GM23338 (cell line): ENCODE results near the gene SLC15A5.

Experiments used
- CREB1 ChIP-seq: fragments of 250-450 bp; sonication (Bioruptor Pico); IDR thresholded peaks from 2 replicates; pipeline ENCODE4 v1.5.0; 2020; ENCODE audit warnings: low read depth, mild to moderate bottlenecking, moderate library complexity
- EZH2 ChIP-seq: fragments of 200-600 bp; sonication (generic); IDR thresholded peaks from one replicate; pipeline ENCODE4 v1.8.0; 2017; ENCODE audit warnings: antibody characterized with exemption, mild to moderate bottlenecking, low read depth; ENCODE audit not compliant: unreplicated experiment
- EZH2phosphoT487 ChIP-seq: fragments of 200-600 bp; sonication (generic); IDR thresholded peaks from one replicate; pipeline ENCODE4 v1.8.1; 2018; ENCODE audit warnings: antibody characterized with exemption; ENCODE audit not compliant: unreplicated experiment
- JUNB ChIP-seq: IDR thresholded peaks from one replicate; pipeline ENCODE4 v1.6.1; 2016; ENCODE audit warnings: antibody characterized with exemption; ENCODE audit not compliant: unreplicated experiment
- NANOG ChIP-seq: IDR thresholded peaks from 2 replicates; pipeline ENCODE4 v1.6.1; 2016; ENCODE audit warnings: antibody characterized with exemption, borderline replicate concordance
- POLR2AphosphoS5 ChIP-seq: IDR thresholded peaks from 2 replicates; pipeline ENCODE4 v1.6.1; 2016; ENCODE audit warnings: antibody characterized with exemption, low read depth
- STAT1 ChIP-seq: IDR thresholded peaks from one replicate; pipeline ENCODE4 v1.6.1; 2016; ENCODE audit warnings: antibody characterized with exemption; ENCODE audit not compliant: unreplicated experiment
- TF ChIP-seq, protein P1 (sequence below): IDR thresholded peaks from one replicate; pipeline ENCODE4 v1.6.1; 2018; ENCODE audit warnings: antibody characterized with exemption; ENCODE audit not compliant: unreplicated experiment
- TF ChIP-seq, protein P2 (sequence below), 2 experiments: fragments of 200-600 bp in 1 of 2; sonication (generic) in 1 of 2; conservative IDR thresholded peaks; 2 replicates each; pipeline versions ENCODE4 v1.5.1 to v1.6.1; 2016 to 2017; ENCODE audit warnings: antibody characterized with exemption in 2 of 2, low read depth in 2 of 2, mild to moderate bottlenecking in 2 of 2, moderate library complexity in 1 of 2
- TF ChIP-seq, protein P3 (sequence below): IDR thresholded peaks from 2 replicates; pipeline ENCODE4 v1.6.1; 2016; ENCODE audit warnings: antibody characterized with exemption
- TF ChIP-seq, protein P4 (sequence below): fragments of 250-450 bp; sonication (Bioruptor Pico); IDR thresholded peaks from 2 replicates; pipeline ENCODE4 v1.5.0; 2020; ENCODE audit warnings: mild to moderate bottlenecking, moderate library complexity

- TF ChIP-seq EZH2: no peak
- TF ChIP-seq, protein P1, sequence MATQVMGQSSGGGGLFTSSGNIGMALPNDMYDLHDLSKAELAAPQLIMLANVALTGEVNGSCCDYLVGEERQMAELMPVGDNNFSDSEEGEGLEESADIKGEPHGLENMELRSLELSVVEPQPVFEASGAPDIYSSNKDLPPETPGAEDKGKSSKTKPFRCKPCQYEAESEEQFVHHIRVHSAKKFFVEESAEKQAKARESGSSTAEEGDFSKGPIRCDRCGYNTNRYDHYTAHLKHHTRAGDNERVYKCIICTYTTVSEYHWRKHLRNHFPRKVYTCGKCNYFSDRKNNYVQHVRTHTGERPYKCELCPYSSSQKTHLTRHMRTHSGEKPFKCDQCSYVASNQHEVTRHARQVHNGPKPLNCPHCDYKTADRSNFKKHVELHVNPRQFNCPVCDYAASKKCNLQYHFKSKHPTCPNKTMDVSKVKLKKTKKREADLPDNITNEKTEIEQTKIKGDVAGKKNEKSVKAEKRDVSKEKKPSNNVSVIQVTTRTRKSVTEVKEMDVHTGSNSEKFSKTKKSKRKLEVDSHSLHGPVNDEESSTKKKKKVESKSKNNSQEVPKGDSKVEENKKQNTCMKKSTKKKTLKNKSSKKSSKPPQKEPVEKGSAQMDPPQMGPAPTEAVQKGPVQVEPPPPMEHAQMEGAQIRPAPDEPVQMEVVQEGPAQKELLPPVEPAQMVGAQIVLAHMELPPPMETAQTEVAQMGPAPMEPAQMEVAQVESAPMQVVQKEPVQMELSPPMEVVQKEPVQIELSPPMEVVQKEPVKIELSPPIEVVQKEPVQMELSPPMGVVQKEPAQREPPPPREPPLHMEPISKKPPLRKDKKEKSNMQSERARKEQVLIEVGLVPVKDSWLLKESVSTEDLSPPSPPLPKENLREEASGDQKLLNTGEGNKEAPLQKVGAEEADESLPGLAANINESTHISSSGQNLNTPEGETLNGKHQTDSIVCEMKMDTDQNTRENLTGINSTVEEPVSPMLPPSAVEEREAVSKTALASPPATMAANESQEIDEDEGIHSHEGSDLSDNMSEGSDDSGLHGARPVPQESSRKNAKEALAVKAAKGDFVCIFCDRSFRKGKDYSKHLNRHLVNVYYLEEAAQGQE: no peak
- TF ChIP-seq, protein P2, sequence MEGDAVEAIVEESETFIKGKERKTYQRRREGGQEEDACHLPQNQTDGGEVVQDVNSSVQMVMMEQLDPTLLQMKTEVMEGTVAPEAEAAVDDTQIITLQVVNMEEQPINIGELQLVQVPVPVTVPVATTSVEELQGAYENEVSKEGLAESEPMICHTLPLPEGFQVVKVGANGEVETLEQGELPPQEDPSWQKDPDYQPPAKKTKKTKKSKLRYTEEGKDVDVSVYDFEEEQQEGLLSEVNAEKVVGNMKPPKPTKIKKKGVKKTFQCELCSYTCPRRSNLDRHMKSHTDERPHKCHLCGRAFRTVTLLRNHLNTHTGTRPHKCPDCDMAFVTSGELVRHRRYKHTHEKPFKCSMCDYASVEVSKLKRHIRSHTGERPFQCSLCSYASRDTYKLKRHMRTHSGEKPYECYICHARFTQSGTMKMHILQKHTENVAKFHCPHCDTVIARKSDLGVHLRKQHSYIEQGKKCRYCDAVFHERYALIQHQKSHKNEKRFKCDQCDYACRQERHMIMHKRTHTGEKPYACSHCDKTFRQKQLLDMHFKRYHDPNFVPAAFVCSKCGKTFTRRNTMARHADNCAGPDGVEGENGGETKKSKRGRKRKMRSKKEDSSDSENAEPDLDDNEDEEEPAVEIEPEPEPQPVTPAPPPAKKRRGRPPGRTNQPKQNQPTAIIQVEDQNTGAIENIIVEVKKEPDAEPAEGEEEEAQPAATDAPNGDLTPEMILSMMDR (conservative IDR thresholded peaks at IDR 0.05; ENCODE audit: low read depth in 2 of 2): no peak
- no peak for TF ChIP-seq POLR2AphosphoS5
- no peak for TF ChIP-seq STAT1
- TF ChIP-seq EZH2phosphoT487: no peak
- TF ChIP-seq, protein P3, sequence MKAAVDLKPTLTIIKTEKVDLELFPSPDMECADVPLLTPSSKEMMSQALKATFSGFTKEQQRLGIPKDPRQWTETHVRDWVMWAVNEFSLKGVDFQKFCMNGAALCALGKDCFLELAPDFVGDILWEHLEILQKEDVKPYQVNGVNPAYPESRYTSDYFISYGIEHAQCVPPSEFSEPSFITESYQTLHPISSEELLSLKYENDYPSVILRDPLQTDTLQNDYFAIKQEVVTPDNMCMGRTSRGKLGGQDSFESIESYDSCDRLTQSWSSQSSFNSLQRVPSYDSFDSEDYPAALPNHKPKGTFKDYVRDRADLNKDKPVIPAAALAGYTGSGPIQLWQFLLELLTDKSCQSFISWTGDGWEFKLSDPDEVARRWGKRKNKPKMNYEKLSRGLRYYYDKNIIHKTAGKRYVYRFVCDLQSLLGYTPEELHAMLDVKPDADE: no peak
- TF ChIP-seq JUNB: no peak
- TF ChIP-seq CREB1 (CRISPR knock-in tag): no peak
- TF ChIP-seq NANOG: no peak
- TF ChIP-seq, protein P4, sequence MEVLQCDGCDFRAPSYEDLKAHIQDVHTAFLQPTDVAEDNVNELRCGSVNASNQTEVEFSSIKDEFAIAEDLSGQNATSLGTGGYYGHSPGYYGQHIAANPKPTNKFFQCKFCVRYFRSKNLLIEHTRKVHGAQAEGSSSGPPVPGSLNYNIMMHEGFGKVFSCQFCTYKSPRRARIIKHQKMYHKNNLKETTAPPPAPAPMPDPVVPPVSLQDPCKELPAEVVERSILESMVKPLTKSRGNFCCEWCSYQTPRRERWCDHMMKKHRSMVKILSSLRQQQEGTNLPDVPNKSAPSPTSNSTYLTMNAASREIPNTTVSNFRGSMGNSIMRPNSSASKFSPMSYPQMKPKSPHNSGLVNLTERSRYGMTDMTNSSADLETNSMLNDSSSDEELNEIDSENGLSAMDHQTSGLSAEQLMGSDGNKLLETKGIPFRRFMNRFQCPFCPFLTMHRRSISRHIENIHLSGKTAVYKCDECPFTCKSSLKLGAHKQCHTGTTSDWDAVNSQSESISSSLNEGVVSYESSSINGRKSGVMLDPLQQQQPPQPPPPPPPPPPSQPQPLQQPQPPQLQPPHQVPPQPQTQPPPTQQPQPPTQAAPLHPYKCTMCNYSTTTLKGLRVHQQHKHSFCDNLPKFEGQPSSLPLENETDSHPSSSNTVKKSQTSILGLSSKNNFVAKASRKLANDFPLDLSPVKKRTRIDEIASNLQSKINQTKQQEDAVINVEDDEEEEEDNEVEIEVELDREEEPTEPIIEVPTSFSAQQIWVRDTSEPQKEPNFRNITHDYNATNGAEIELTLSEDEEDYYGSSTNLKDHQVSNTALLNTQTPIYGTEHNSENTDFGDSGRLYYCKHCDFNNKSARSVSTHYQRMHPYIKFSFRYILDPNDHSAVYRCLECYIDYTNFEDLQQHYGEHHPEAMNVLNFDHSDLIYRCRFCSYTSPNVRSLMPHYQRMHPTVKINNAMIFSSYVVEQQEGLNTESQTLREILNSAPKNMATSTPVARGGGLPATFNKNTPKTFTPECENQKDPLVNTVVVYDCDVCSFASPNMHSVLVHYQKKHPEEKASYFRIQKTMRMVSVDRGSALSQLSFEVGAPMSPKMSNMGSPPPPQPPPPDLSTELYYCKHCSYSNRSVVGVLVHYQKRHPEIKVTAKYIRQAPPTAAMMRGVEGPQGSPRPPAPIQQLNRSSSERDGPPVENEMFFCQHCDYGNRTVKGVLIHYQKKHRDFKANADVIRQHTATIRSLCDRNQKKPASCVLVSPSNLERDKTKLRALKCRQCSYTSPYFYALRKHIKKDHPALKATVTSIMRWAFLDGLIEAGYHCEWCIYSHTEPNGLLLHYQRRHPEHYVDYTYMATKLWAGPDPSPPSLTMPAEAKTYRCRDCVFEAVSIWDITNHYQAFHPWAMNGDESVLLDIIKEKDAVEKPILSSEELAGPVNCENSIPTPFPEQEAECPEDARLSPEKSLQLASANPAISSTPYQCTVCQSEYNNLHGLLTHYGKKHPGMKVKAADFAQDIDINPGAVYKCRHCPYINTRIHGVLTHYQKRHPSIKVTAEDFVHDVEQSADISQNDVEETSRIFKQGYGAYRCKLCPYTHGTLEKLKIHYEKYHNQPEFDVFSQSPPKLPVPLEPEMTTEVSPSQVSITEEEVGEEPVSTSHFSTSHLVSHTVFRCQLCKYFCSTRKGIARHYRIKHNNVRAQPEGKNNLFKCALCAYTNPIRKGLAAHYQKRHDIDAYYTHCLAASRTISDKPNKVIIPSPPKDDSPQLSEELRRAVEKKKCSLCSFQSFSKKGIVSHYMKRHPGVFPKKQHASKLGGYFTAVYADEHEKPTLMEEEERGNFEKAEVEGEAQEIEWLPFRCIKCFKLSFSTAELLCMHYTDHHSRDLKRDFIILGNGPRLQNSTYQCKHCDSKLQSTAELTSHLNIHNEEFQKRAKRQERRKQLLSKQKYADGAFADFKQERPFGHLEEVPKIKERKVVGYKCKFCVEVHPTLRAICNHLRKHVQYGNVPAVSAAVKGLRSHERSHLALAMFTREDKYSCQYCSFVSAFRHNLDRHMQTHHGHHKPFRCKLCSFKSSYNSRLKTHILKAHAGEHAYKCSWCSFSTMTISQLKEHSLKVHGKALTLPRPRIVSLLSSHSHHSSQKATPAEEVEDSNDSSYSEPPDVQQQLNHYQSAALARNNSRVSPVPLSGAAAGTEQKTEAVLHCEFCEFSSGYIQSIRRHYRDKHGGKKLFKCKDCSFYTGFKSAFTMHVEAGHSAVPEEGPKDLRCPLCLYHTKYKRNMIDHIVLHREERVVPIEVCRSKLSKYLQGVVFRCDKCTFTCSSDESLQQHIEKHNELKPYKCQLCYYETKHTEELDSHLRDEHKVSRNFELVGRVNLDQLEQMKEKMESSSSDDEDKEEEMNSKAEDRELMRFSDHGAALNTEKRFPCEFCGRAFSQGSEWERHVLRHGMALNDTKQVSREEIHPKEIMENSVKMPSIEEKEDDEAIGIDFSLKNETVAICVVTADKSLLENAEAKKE (CRISPR knock-in tag): no peak
Observed at GRCh38 chr12:16291032-16291431, 13.5 kb upstream of the SLC15A5 start.
